Occipital lobe (tissue), 2 donors: ENCODE results near the gene FAM53A. TPM values are rescaled to one million over a fixed set of nuclear protein-coding genes. Genes with fewer than 3 reads are reported as not detected.

ENCODE experiments used
- DNase-seq: peaks from one replicate; lab custom pipeline; 2025; lab: John Stamatoyannopoulos, UW
- total RNA-seq: library from RNA; depleted of rRNA; stranded (reverse); fragments of >200 nt; gene quantifications from one replicate; pipeline ENCODE4 v1.2.3, GENCODE V29; 2014

The FAM53A gene
- total RNA-seq, 1 donor from 2014 or later: 0.78 TPM

GRCh38 chr4:1623821-1624518 is 60.1 kb downstream of the FAM53A start:
- no peak for DNase-seq

GRCh38 chr4:1623400-1623799 is 60.7 kb downstream of the FAM53A start:
- DNase-seq: no peak

- DNase-seq: no peak
Measured at GRCh38 chr4:1622956-1623355, 61.2 kb downstream of the FAM53A start.

DNA sequence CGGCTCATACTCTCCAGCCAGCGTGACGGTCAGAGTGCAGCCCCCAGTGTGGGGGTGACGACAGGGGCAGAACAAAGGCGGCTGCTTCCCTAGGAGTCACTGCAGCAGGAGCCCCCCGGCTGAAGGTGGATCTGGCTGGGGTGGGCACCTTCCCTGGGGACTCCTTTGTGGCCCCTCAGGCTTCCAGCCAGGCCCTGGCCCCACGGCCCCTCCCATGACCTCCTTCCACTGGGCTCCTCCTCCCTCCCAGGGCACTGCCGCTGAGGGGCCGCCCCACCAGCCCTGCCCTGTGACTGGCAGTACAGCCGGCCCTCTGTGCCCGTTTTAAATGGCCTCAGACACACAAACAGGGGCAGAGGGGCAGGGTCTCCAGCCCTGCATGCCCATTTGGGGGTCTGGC is 61.9 kb downstream of the FAM53A start:
- no peak for DNase-seq

DNA sequence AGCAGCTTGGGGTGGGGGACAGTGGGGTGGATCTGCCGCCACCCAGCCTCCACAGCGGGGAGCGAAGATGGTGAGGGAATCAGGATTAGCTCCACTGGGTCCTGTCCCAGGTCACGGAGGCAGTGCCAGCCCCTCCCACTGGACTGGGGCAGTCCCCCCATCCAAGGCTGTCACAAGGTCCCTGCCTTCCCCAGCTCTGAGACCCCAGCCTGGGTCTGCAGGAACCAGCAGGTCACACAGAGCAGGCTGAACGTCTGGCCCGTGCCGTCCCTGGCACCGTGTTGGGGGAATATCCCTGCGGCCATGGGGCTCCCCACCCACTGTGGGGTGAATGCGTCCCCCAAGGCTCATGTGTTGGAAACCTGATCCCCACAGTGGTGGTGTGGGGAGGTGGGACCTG is 62.6 kb downstream of the FAM53A start:
- no peak for DNase-seq

DNA sequence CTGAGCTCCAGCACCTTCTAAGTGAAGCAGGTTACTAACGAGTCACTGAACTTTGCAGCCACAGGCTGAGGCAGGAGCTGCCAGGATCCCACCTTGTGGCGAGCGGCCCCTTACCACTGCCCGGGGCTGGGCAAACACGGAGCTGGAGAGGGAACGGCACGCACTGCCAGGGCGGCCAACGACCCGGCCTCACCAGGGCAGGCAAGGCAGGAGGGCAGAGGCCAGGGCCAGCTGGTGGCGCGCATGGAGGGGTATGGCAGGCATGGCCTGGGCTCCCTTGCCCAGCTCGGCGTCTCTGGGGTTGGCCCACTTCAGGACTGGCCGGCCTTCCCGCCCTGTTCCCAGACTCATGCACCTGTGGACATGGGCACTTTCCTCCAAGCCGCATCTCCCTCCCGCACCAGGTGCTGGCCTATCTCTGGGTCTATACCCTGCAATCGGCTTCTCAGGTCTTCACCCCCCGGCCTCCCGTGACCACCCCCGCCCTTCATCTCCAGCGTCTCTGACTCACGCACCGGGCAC is 64.9 kb downstream of the FAM53A start:
- DNase-seq: no peak

- no peak for DNase-seq
Measured at GRCh38 chr4:1618438-1618837, 65.7 kb downstream of the FAM53A start.

GRCh38 chr4:1616557-1616930 is 67.6 kb downstream of the FAM53A start:
- no peak for DNase-seq

DNA sequence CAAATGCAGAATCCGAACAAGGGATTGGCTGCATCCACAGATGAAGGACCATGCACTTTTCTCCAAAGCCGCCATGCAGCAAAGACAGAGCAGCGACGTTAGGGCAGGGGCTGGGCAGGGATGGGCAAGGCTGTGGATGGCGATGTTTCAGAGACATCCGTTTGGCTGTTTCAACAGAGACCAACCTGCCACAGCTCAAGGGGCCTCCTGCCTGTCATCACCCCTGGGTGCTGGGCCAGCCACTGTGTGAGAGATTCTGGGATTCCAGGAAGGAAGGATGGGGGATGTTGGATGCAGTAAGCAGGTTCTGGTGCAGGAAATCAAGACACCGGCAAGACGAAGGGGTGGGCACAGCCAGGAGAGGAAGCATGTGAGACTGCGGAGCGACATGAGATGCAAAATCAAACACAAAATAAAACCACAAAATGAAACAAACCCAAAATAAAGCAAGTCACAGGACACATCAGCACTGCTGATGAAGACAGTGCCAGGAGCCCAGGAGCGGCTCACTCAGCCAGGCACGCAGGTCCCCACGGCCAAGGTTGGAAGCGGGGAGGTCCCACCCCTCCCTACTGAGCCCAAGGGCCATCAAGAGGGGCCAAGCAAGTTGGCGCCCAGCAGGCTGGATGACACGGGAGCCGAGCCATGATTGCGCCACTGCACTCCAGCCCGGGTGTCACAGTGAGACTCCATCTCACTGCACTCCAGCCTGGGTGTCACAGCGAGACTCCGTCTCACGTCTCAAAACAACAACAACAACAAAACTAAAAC is 68.1 kb downstream of the FAM53A start:
- DNase-seq: no peak

DNA sequence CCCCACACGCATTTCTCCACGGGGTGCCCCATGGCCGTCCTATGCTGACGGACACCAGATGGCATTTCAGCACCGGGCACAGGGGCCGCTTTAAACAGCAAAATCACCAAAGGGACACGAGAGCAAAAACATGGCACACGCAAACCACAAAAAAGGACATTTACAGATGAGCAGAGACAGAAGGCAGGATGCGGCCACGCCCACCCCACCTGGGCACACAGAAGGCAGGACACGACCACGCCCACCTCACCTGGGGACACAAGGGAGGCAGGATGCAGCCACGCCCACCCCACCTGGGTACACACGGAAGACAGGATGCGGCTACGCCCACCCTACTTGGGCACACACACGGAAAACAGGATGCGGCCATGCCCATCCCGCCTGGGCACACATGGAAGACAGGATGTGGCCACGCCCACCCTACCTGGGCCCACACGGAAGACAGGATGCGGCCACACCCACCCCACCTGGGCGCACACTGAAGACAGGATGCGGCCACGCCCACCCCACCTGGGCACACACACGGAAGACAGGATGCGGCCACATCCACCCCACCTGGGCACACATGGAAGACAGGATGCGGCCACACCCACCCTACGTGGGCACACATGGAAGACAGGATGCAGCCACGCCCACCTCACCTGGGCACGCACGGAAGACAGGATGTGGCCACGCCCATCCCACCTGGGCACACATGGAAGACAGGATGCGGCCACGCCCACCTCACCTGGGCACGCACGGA is 69.1 kb downstream of the FAM53A start:
- no peak for DNase-seq

DNA sequence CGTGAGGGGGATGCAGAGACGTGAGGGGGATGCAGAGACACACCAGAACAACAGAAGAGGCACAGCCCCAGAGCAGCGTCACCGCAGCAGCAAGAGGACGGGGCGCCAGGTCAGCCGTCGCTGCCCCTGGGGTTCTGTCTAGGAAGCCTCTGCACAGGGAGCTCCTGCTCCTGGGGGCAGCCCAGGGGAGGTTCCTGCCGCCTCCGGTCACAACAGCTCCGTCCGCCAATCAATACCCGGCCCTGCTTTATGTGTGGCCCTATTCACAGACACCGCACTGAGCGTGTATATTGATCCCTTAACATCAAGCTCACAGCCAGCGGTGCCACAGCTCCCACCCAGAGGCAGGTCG is 69.6 kb downstream of the FAM53A start:
- no peak for DNase-seq

- DNase-seq: no peak
Measured at GRCh38 chr4:1614049-1614448, 70.1 kb downstream of the FAM53A start.

DNA sequence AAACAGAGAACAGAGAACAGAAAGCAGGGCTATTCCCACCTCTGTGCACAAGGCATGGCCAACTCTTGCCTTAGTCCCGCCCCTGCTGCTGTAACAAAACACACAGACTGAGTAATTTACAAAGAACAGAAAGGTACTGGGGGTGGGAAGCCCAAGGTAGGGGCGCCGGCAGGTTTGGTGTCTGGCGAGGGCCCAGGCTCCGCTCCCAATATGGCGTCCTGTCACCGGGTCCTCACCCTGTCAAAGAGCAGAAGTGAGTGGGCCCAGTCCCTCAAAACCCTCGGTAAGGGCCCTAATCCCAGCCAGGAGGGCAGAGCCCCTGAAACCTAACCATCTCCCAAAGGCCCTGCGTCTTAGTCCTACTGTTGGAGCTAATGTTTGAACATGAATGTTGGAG is 71.0 kb downstream of the FAM53A start:
- DNase-seq: no peak

DNA sequence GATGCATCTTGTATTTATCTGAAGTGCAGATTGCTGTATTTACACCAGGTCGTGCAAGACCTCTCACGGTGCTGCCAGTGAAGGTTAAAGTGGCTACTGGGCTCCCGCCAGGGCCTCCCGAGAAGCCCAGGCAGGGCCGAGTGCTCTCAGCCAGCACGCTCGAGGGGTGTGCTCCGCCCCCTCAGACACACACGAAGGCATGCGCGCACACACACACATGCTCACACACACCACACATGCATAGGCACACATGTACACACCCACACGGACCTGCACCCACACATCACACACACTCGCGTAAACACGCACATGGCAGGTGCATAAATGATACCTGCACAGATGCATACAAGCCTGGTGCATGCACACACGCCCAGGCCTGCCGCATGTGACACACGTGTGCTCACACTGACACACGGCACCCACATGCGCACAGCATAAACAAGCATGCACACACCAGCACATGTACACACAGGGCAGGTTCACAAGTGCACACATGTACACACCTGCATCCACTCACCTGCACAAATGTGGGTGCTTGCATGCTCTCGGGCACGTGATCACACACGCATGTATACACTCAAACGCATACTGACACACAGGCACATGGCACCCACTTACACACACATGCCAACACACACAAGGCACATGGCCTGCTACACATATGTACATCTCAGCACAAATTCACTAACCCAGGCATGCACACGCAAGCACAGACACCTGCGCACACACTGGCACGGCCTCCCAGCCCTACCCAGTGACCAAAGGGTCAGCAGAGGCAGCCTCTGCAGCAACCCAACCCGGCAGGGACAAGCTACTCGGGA is 71.6 kb downstream of the FAM53A start:
- no peak for DNase-seq

- no peak for DNase-seq
Measured at GRCh38 chr4:1611501-1611870, 72.6 kb downstream of the FAM53A start.

DNA sequence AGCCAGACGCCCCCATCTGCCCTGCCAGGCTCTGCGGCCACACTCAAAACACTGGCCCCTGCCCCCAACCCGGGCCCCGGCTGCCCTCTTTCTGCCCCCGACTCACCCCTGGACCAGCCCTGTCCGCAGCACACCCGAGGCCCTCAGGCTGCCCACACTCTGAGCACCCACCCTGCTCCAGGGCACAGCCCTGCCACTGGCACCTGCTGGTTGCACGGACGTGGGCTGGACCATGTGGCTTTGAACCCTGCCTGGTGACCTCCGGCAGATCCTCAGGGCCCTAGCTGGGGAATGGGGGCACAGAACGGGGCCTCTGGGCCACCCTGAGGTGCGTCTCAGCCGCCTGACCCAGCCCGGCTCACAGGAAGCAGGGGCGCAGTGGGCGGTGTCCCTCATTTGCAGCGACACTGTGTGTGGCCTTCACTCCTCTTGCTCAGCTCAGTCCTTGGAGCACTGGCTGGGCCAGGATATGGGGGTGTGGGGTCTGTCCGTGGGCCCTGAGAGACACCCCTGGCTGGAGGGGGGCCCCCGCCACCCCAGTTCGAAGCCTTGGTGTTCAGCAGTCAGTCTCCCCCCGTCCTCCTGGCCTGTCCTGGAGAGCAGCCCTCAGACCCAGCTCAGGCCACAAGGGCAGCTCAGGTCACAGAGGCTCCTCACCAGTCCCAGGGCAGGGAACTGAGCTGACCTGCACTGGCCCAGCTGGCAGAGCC is 73.2 kb downstream of the FAM53A start:
- DNase-seq: no peak

DNA sequence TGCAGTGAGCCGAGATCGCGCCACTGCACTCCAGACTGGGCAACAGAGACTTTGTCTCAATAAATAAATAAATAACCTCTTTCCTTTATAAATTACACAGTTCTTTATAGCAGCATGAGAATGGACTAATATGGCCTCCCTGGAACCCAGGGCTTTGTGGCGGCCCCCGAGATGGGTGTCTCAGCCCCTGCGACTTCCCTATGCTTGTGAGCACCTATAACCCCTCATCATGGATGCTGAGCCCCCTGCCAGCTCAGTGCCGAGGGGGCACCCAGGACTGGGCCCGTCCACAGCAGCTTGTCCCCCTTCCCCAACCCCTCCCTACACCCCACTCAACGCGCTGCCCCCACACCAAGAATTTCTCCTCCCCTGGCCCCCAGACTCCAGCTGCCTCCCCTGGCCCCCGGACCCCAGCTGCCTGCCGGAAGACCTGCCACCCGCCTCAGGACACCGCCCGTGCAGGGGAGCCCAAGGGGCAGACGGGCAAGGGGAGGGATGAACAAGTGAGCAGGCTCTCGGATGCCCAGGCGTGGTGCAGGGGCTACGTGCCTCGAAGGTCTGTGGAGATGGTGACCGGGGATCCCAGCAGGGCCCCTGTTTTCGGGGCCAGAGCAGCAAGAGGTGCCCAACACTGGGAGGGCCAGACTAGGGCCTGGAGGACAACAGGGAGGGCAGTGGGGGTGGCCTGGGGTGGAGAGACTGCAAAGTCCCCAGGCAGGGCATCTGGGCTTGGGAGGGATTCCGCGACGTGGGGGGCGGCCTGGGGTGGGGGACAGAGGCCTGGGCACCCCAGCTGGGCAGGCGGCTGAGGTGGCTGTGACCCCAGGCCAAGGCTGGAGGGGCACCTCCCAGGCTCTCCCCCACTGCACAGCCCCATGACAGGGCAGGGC is 74.0 kb downstream of the FAM53A start:
- no peak for DNase-seq

- no peak for DNase-seq
Measured at GRCh38 chr4:1608821-1609500, 75.2 kb downstream of the FAM53A start.

- no peak for DNase-seq
Measured at GRCh38 chr4:1608196-1608820, 75.8 kb downstream of the FAM53A start.
